Astrocyte of the cerebellum (primary cell): ENCODE results near the gene CD164L2.

Source experiments
- DNase-seq: peaks from one replicate; pipeline ENCODE4 v3.0.0-alpha.2; 2011; ENCODE audit warnings: low read depth
- H3K4me3 ChIP-seq: 2 replicates; pipeline ENCODE4 v1.5.1; 2011; ENCODE audit warnings: mild to moderate bottlenecking, low read depth, low read length, moderate library complexity
- CTCF ChIP-seq: IDR thresholded peaks from 2 replicates; pipeline ENCODE4 v1.5.1; 2012; ENCODE audit warnings: low read length, low read depth, moderate library complexity, mild to moderate bottlenecking; ENCODE audit errors: missing control alignments
- in situ Hi-C: cut with HindIII; loops from 2 replicates; pipeline ENCODE4 v1.10.0; 2017; ENCODE audit warnings: low sequenced_read_pairs

The CD164L2 gene

GRCh38 chr1:27360159-27361043 is 22.7 kb downstream of the CD164L2 start:
- peak overlapping the region; percentile 15 for H3K4me3 ChIP-seq
- no peak for TF ChIP-seq CTCF
- no peak for DNase-seq
- in situ Hi-C loops = no loop called here

GRCh38 chr1:27359822-27360158 is 23.3 kb downstream of the CD164L2 start:
- TF ChIP-seq CTCF = no peak
- H3K4me3 ChIP-seq = no peak overlapping the region
- no peak for DNase-seq
- in situ Hi-C loops = no loop called here

- TF ChIP-seq CTCF = no peak
- no peak for DNase-seq
- in situ Hi-C loops = no loop called here
- H3K4me3 ChIP-seq = no peak overlapping the region
Observed at GRCh38 chr1:27358928-27359313, 24.2 kb downstream of the CD164L2 start.

- H3K4me3 ChIP-seq = no peak overlapping the region
- DNase-seq = no peak
- in situ Hi-C loops = no loop called here
- TF ChIP-seq CTCF = no peak
Observed at GRCh38 chr1:27358038-27358927, 24.9 kb downstream of the CD164L2 start.

- peak; percentile 86 for TF ChIP-seq CTCF
- peak; percentile 29 for DNase-seq
- in situ Hi-C loops = no loop called here
- H3K4me3 ChIP-seq = no peak overlapping the region
Observed at GRCh38 chr1:27357281-27358037, 25.7 kb downstream of the CD164L2 start.
